ENCODE measurements around the gene CBFA2T2.
A peak's percentile ranks its signal among the peaks of the same experiment; 100 is the strongest.

Gene CBFA2T2

DNA sequence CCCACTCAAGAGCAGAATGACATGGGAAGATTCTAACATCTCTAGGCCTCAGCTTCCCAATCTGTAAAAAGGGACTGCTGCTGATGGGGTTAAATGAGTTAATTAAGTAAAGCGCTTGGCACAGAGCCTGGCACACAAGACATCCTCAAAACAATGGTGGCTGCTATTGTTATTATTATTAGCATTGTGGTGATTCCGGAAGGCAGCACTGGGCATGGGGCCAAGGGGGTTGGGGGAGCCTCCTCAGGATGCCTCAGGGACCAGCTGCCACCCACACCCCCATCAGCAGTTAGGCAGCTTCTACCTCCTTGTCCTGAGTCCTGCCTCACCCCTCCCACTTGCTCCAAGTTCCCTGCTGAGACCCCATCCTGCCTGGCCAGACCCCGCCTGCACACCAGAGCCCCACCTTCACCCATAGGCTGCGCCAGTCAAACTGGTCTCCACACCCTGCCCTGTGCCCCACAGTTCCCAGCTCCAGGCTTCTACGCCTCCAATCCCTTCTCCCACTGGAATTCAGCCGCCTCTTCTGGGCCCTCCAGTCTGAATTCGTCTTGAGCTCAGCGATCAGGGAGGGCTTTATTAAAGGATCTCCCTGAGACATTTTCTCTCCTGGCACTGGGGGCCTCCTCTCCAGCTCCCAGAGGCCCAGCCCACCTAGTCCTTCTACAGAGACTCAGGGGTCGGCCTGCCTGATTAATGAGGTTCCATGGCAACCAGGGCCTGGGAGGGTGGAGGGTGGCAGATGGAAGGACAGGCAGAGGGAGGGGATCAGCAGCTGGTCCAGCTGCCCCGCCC, 194.8 kb downstream of the CBFA2T2 start:
- Mint-ChIP-seq H3K27ac (peak overlapping the region in 1 of 2 donors; percentile 51), H3K36me3 (ENCODE audit: insufficient read depth) (peaks cover 9% of the 10 kb centered on the region), H3K9me3 (no peaks in the 10 kb centered on the region), H3K27me3 (no peaks in the 10 kb centered on the region), H3K4me1 (ENCODE audit: low read depth in 2 of 2) (peaks cover 17 to 20% of the 10 kb centered on the region in 2 donors), H3K4me3 (peak overlapping the region; percentile 63 to 70)
- DNase-seq (no peak), ATAC-seq (replicated peaks) (no peak)

- DNase-seq (no peak), ATAC-seq (replicated peaks) (peak; percentile 25)
- no peaks in the 10 kb centered on the region for H3K9me3 Mint-ChIP-seq
- no peaks in the 10 kb centered on the region for H3K27me3 Mint-ChIP-seq
- H3K36me3 Mint-ChIP-seq (ENCODE audit: insufficient read depth): peaks cover 9% of the 10 kb centered on the region
- H3K27ac Mint-ChIP-seq: peak overlapping the region in 1 of 2 donors; percentile 51
- peak overlapping the region; percentile 63 to 70 for H3K4me3 Mint-ChIP-seq
- H3K4me1 Mint-ChIP-seq (ENCODE audit: low read depth in 2 of 2): peaks cover 15 to 24% of the 10 kb centered on the region in 2 donors
Measured at GRCh38 chr20:33685328-33686099, 195.6 kb downstream of the CBFA2T2 start.

- H3K27ac Mint-ChIP-seq: peak within 1 kb of the TSS; percentile 1 to 90
- peak within 1 kb of the TSS; percentile 64 to 79 for H3K4me3 Mint-ChIP-seq
- DNase-seq (peak; percentile 92 to 95 (median 92)), ATAC-seq (replicated peaks) (peak; percentile 92)
- H3K4me1 Mint-ChIP-seq (ENCODE audit: low read depth in 2 of 2): peaks cover 13 to 28% of the 10 kb centered on the region in 2 donors
- peaks cover 9% of the 10 kb centered on the region for H3K36me3 Mint-ChIP-seq (ENCODE audit: insufficient read depth)
- no peaks in the 10 kb centered on the region for H3K9me3 Mint-ChIP-seq
- no peaks in the 10 kb centered on the region for H3K27me3 Mint-ChIP-seq
Measured at GRCh38 chr20:33686100-33686983, 196.4 kb downstream of the CBFA2T2 start, which contains the start of gene E2F1. Gene E2F1, minus strand, starts transcription at chr20:33686385. Its CDS starts 121 bp downstream, at chr20:33686264.

- H3K27ac Mint-ChIP-seq: peak overlapping the region; percentile 1 to 90
- H3K27me3 Mint-ChIP-seq: no peaks in the 10 kb centered on the region
- peak overlapping the region; percentile 64 to 79 for H3K4me3 Mint-ChIP-seq
- H3K4me1 Mint-ChIP-seq (ENCODE audit: low read depth in 2 of 2): peaks cover 13 to 25% of the 10 kb centered on the region in 2 donors
- ATAC-seq (replicated peaks) (no peak), DNase-seq (no peak)
- H3K9me3 Mint-ChIP-seq: no peaks in the 10 kb centered on the region
- peaks cover 6% of the 10 kb centered on the region for H3K36me3 Mint-ChIP-seq (ENCODE audit: insufficient read depth)
Measured at GRCh38 chr20:33686984-33687366, 197.1 kb downstream of the CBFA2T2 start.

GRCh38 chr20:33687370-33687915, 197.5 kb downstream of the CBFA2T2 start:
- no peak for ATAC-seq (replicated peaks)
- Mint-ChIP-seq H3K4me1 (ENCODE audit: low read depth in 2 of 2) (peaks cover 13 to 24% of the 10 kb centered on the region in 2 donors), H3K36me3 (ENCODE audit: insufficient read depth) (peaks cover 6% of the 10 kb centered on the region)

GRCh38 chr20:33687993-33688937, 198.4 kb downstream of the CBFA2T2 start:
- Mint-ChIP-seq H3K27ac (peak overlapping the region in 1 of 2 donors; percentile 63), H3K4me1 (ENCODE audit: low read depth in 2 of 2) (peaks cover 13 to 24% of the 10 kb centered on the region in 2 donors), H3K9me3 (no peaks in the 10 kb centered on the region), H3K36me3 (ENCODE audit: insufficient read depth) (peaks cover 6% of the 10 kb centered on the region), H3K27me3 (no peaks in the 10 kb centered on the region), H3K4me3 (no peak overlapping the region)
- ATAC-seq (replicated peaks): no peak
- DNase-seq: no peak

More at GRCh38 chr20:33687370-33687915, 197.5 kb downstream of the CBFA2T2 start:
- DNase-seq: no peak
- peak overlapping the region in 1 of 2 donors; percentile 90 for H3K27ac Mint-ChIP-seq
- H3K27me3 Mint-ChIP-seq: no peaks in the 10 kb centered on the region
- no peaks in the 10 kb centered on the region for H3K9me3 Mint-ChIP-seq
- peak overlapping the region; percentile 64 to 79 for H3K4me3 Mint-ChIP-seq

DNA sequence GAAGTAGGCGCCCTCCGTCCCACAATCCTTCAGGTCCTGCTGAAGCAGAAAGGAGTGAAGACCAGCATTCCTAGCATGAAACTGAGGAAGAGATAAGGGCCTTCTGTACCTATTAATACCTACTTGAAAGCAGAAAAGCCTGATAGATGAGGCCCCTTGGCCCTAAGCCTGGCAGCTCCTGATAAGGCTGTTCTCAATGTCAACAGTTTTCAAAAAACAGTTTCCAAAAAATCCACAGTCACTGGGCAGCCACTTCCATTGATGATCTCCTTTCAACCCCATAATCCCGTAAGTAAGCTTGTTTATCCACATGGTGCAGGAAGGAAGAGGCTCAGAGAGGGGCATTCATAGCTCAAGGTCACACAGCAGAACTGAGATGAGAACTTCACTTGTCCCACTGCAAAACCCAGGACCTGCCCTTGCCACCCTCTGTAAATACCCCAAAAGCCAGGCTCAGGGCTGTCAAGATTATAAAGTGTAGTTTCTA, 199.1 kb downstream of the CBFA2T2 start:
- Mint-ChIP-seq H3K27me3 (no peaks in the 10 kb centered on the region), H3K27ac (peak overlapping the region in 1 of 2 donors; percentile 63), H3K9me3 (no peaks in the 10 kb centered on the region), H3K36me3 (ENCODE audit: insufficient read depth) (peaks cover 6% of the 10 kb centered on the region), H3K4me3 (no peak overlapping the region), H3K4me1 (ENCODE audit: low read depth in 2 of 2) (peaks cover 13 to 24% of the 10 kb centered on the region in 2 donors)
- DNase-seq (no peak), ATAC-seq (replicated peaks) (no peak)

DNA sequence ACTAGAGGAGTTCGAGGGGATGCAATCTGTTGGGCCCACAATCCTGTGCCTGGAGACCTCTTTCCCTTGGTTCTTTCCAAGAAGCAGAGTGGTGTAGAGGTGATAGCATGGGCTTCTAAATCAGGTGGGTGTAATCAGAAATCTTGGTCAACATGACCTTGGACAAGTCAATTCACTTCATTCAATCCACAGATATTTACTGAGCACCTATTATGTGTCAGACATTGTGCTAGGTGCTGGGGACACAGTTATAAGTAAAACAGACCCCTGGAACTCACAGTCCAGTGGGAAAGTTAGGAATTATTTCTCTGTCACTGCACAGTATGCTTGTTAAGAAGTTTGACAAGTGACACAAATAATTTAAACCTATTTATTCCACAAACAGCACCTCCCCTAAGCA, 199.6 kb downstream of the CBFA2T2 start:
- no peaks in the 10 kb centered on the region for H3K27me3 Mint-ChIP-seq
- H3K4me3 Mint-ChIP-seq: peak overlapping the region in 1 of 2 donors; percentile 56
- H3K4me1 Mint-ChIP-seq (ENCODE audit: low read depth in 2 of 2): peaks cover 13 to 24% of the 10 kb centered on the region in 2 donors
- ATAC-seq (replicated peaks): no peak
- DNase-seq: no peak
- H3K36me3 Mint-ChIP-seq (ENCODE audit: insufficient read depth): peaks cover 6% of the 10 kb centered on the region
- H3K27ac Mint-ChIP-seq: peak overlapping the region in 1 of 2 donors; percentile 78
- no peaks in the 10 kb centered on the region for H3K9me3 Mint-ChIP-seq

DNA sequence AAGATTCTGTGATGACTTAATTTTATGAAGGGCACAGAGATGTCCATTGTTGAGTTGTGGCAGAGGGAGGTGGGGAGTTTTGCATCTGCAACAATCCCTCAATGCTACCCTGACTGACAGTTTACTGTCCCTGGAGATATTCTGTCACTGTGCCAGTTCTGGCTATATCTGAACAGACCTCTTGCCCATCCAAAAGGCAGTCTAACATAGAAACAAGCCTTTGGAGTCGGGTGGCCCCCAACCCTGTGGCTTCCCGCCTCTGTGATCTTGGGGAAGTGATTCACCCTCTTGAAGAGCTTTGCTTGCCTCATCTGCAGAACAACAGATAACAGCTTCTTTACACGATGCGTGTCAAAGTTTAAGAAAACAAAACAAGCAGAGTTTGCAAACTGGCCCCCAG, 200.1 kb downstream of the CBFA2T2 start:
- peaks cover 6% of the 10 kb centered on the region for H3K36me3 Mint-ChIP-seq (ENCODE audit: insufficient read depth)
- ATAC-seq (replicated peaks) (peak; percentile 46), DNase-seq (peak in 2 of 3 experiments; percentile 42)
- peak overlapping the region; percentile 56 to 57 for H3K4me3 Mint-ChIP-seq
- H3K9me3 Mint-ChIP-seq: no peaks in the 10 kb centered on the region
- H3K4me1 Mint-ChIP-seq (ENCODE audit: low read depth in 2 of 2): peaks cover 13 to 21% of the 10 kb centered on the region in 2 donors
- no peaks in the 10 kb centered on the region for H3K27me3 Mint-ChIP-seq
- H3K27ac Mint-ChIP-seq: peak overlapping the region; percentile 75 to 78

GRCh38 chr20:33693289-33693688, 203.4 kb downstream of the CBFA2T2 start:
- no peaks in the 10 kb centered on the region for H3K27me3 Mint-ChIP-seq
- no peak for DNase-seq
- H3K4me3 Mint-ChIP-seq: no peak overlapping the region
- ATAC-seq (replicated peaks): no peak
- H3K4me1 Mint-ChIP-seq (ENCODE audit: low read depth in 2 of 2): peaks cover 8 to 11% of the 10 kb centered on the region in 2 donors
- H3K9me3 Mint-ChIP-seq: no peaks in the 10 kb centered on the region
- no peaks in the 10 kb centered on the region for H3K36me3 Mint-ChIP-seq (ENCODE audit: insufficient read depth)
- H3K27ac Mint-ChIP-seq: no peak overlapping the region

DNA sequence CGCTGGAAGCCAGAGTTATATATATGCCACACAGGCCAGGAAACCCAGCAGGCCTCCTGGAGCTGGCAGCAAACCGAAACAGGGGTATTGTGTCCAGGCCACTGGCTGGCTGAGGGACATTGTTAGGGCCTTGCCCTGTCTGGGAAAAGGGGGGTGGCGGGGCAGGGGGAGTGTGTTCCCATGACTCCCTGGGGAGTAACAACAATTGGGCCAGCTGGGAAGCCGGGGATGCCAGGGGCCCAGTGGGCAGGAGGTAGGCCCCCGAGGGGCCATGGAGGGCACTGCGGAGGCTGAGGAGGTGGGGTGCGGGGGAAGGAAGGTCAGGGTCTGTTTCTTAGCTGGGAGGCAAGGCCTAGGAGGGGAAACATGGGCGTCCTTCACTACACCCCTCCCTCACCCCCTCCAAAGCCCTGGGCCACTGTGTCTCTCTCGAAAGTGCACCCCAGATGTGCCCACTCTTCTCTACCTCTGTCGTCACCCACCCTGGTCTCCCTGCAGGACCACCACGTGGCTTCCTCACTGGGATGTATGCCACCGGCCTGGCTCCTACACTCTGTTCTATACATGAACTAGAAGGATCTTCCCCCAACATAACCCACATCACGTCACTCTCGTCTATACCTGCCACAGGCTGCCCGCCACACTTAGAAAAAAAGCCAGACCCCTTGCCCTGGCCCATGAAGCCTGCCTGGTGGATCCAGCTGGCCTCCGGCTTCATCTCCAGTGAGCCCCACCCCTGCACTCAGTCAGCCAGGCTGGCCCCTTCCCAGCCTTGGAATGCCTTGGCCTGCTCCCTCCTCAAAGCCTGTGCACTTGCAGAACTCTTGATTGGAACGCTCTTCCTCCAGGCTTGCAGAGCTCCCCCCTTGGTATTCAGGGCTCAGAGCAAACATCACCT, 204.1 kb downstream of the CBFA2T2 start:
- no peak overlapping the region for H3K27ac Mint-ChIP-seq
- H3K4me3 Mint-ChIP-seq: no peak overlapping the region
- H3K9me3 Mint-ChIP-seq: no peaks in the 10 kb centered on the region
- peaks cover 8 to 11% of the 10 kb centered on the region in 2 donors for H3K4me1 Mint-ChIP-seq (ENCODE audit: low read depth in 2 of 2)
- H3K27me3 Mint-ChIP-seq: no peaks in the 10 kb centered on the region
- no peaks in the 10 kb centered on the region for H3K36me3 Mint-ChIP-seq (ENCODE audit: insufficient read depth)
- ATAC-seq (replicated peaks) (no peak), DNase-seq (no peak)
